ENCODE results near the gene HAVCR1. TPM values are rescaled to one million over a fixed set of nuclear protein-coding genes. Genes with fewer than 3 reads are reported as not detected.
A peak's percentile ranks its signal among the peaks of the same experiment; 100 is the strongest.
"Not testable (repeated sequence)": the region's sequence is repeated elsewhere in the genome, so short reads cannot be mapped to it uniquely, and the experiment has no call there.

Gene HAVCR1
- total RNA-seq, 3 donors from 2014 or later (not counting 1 experiment from before 2014, with no cell fraction given): 7.2 to 14.6 (median 10.9) TPM

- no peak overlapping the region for H3K4me3 ChIP-seq (ENCODE audit: low read length)
- H3K36me3 Mint-ChIP-seq: no peaks in the 10 kb centered on the region
- no peaks in the 10 kb centered on the region for H3K27me3 ChIP-seq (ENCODE audit: control insufficient read depth, insufficient read depth, low read length)
- peaks cover 25% of the 10 kb centered on the region for H3K4me1 ChIP-seq (ENCODE audit: control insufficient read depth, insufficient read depth, low read length)
- no peaks in the 10 kb centered on the region for H3K36me3 ChIP-seq (ENCODE audit: control insufficient read depth, insufficient read depth, low read length)
- DNase-seq: no peak
- H3K4me3 Mint-ChIP-seq: no peak overlapping the region
- no peak for TF ChIP-seq CTCF (IDR thresholded peaks at IDR 0.05)
- H3K4me1 Mint-ChIP-seq: peaks cover 44 to 48% of the 10 kb centered on the region in 2 donors
- H3K27ac Mint-ChIP-seq: peak overlapping the region in 1 of 2 donors; percentile 11
- intact Hi-C loops (cut with micrococcal nuclease): loop anchor here (5.0 kb wide), 2 partner anchors 179 to 239 kb away; no protein-coding TSS in a partner anchor
- no peaks in the 10 kb centered on the region for H3K9me3 ChIP-seq (ENCODE audit: control insufficient read depth, insufficient read depth, low read length)
- no peaks in the 10 kb centered on the region for H3K27me3 Mint-ChIP-seq (ENCODE audit: low read depth in 2 of 2)
- no peak for ATAC-seq
- no peak overlapping the region for H3K27ac ChIP-seq (ENCODE audit: low read length)
- H3K9me3 Mint-ChIP-seq: no peaks in the 10 kb centered on the region
- no CpG with 5 or more reads among the region's 4 CpGs for whole genome bisulfite sequencing (ENCODE audit: insufficient coverage)
Measured at GRCh38 chr5:157033071-157033583, 25.8 kb downstream of the HAVCR1 start.

GRCh38 chr5:157030692-157031091 lies 28.2 kb downstream of the HAVCR1 start:
- intact Hi-C loops (cut with micrococcal nuclease): loop anchor here (1.0 to 5.0 kb wide), 5 partner anchors 10 to 242 kb away; partner anchors contain the start of gene HAVCR2
- TF ChIP-seq CTCF (IDR thresholded peaks at IDR 0.05): no peak
- ATAC-seq: peak; percentile 89 to 95 (median 94)
- Histone ChIP-seq H3K9me3 (ENCODE audit: control insufficient read depth, insufficient read depth, low read length) (no peaks in the 10 kb centered on the region), H3K4me3 (ENCODE audit: low read length) (no peak overlapping the region), H3K36me3 (ENCODE audit: control insufficient read depth, insufficient read depth, low read length) (no peaks in the 10 kb centered on the region), H3K27ac (ENCODE audit: low read length) (peak overlapping the region; percentile 79), H3K4me1 (ENCODE audit: control insufficient read depth, insufficient read depth, low read length) (peaks cover 38% of the 10 kb centered on the region), H3K27me3 (ENCODE audit: control insufficient read depth, insufficient read depth, low read length) (no peaks in the 10 kb centered on the region)
- Mint-ChIP-seq H3K27ac (peak overlapping the region; percentile 84 to 91), H3K4me3 (peak overlapping the region; percentile 45), H3K9me3 (no peaks in the 10 kb centered on the region), H3K36me3 (no peaks in the 10 kb centered on the region), H3K4me1 (peaks cover 58 to 62% of the 10 kb centered on the region in 2 donors), H3K27me3 (ENCODE audit: low read depth in 2 of 2) (no peaks in the 10 kb centered on the region)
- DNase-seq: peak in 1 of 2 donors; percentile 43
- no CpG with 5 or more reads among the region's 3 CpGs for WGBS (ENCODE audit: insufficient coverage)

GRCh38 chr5:157029457-157029856 lies 29.5 kb downstream of the HAVCR1 start:
- Histone ChIP-seq H3K36me3 (ENCODE audit: control insufficient read depth, insufficient read depth, low read length) (no peaks in the 10 kb centered on the region), H3K4me1 (ENCODE audit: control insufficient read depth, insufficient read depth, low read length) (peaks cover 50% of the 10 kb centered on the region), H3K4me3 (ENCODE audit: low read length) (no peak overlapping the region), H3K9me3 (ENCODE audit: control insufficient read depth, insufficient read depth, low read length) (no peaks in the 10 kb centered on the region), H3K27ac (ENCODE audit: low read length) (peak overlapping the region; percentile 79), H3K27me3 (ENCODE audit: control insufficient read depth, insufficient read depth, low read length) (no peaks in the 10 kb centered on the region)
- Mint-ChIP-seq H3K36me3 (no peaks in the 10 kb centered on the region), H3K27ac (peak overlapping the region; percentile 84 to 91), H3K9me3 (peaks cover 2 to 3% of the 10 kb centered on the region in 2 donors), H3K4me3 (peak overlapping the region; percentile 73), H3K4me1 (peaks cover 64 to 74% of the 10 kb centered on the region in 2 donors), H3K27me3 (ENCODE audit: low read depth in 2 of 2) (no peaks in the 10 kb centered on the region)
- 51% methylated on average over 3 of the region's 3 CpGs for WGBS (ENCODE audit: insufficient coverage)
- ATAC-seq (peak in 1 of 3 donors; percentile 25), DNase-seq (no peak)
- TF ChIP-seq CTCF (IDR thresholded peaks at IDR 0.05): no peak
- intact Hi-C loops (cut with micrococcal nuclease): loop anchor here (5.0 kb wide), 2 partner anchors 223 to 1262 kb away; no protein-coding TSS in a partner anchor

GRCh38 chr5:157027663-157028062 lies 31.3 kb downstream of the HAVCR1 start:
- peaks cover 77 to 81% of the 10 kb centered on the region in 2 donors for H3K4me1 Mint-ChIP-seq

More at GRCh38 chr5:157027663-157028062, 31.3 kb downstream of the HAVCR1 start:
- H3K27me3 Mint-ChIP-seq (ENCODE audit: low read depth in 2 of 2); DNase-seq; H3K4me3 Mint-ChIP-seq; H3K9me3 Mint-ChIP-seq; H3K36me3 ChIP-seq (ENCODE audit: control insufficient read depth, insufficient read depth, low read length); H3K4me3 ChIP-seq (ENCODE audit: low read length); H3K27me3 ChIP-seq (ENCODE audit: control insufficient read depth, insufficient read depth, low read length); H3K9me3 ChIP-seq (ENCODE audit: control insufficient read depth, insufficient read depth, low read length); H3K36me3 Mint-ChIP-seq: not testable (repeated sequence)
- peak; percentile 8 to 13 (median 9) for ATAC-seq
- intact Hi-C loops (cut with micrococcal nuclease): loop anchor here (5.0 kb wide), 2 partner anchors 225 to 1260 kb away; no protein-coding TSS in a partner anchor
- H3K27ac ChIP-seq (ENCODE audit: low read length): peak overlapping the region; percentile 46
- 80% methylated on average over 2 of the region's 2 CpGs for WGBS (ENCODE audit: insufficient coverage)
- peaks cover 66% of the 10 kb centered on the region for H3K4me1 ChIP-seq (ENCODE audit: control insufficient read depth, insufficient read depth, low read length)
- H3K27ac Mint-ChIP-seq: peak overlapping the region; percentile 90 to 91
